ENCODE measurements around the gene STAB2.

GRCh38 chr12:103680591-103681141, 93.6 kb downstream of the STAB2 start:
- TF ChIP-seq YY1 (IDR thresholded peaks at IDR 0.05; ENCODE audit: insufficient read depth, insufficient read length) (no peak), ZNF274 (IDR thresholded peaks at IDR 0.05; ENCODE audit: low read depth, low read length) (no peak)
